Activated naive CD8-positive, alpha-beta T cell treated with anti-CD3 and anti-CD28 coated beads, Interleukin-2, amount 50 U/mL, for 24 hours (primary cell): ENCODE results near the gene HS3ST5.
"Not testable (repeated sequence)": the region's sequence is repeated elsewhere in the genome, so short reads cannot be mapped to it uniquely, and the experiment has no call there.

ENCODE experiments used
- ATAC-seq: fragments of 150-1000 bp; cut with Tn5 transposase; one replicate; pipeline ENCODE4 v1.10.0; 2021
- DNase-seq: peaks from one replicate; pipeline ENCODE4 v3.0.0; 2021
- H3K27ac Mint-ChIP-seq: one replicate; pipeline ENCODE4 v1.8.0; 2021; ENCODE audit warnings: mild to moderate bottlenecking, mixed read lengths
- H3K27me3 Mint-ChIP-seq: one replicate; pipeline ENCODE4 v1.8.0; 2021; ENCODE audit warnings: mixed read lengths
- H3K36me3 Mint-ChIP-seq: one replicate; pipeline ENCODE4 v1.8.0; 2021; ENCODE audit warnings: low read depth, mixed read lengths
- H3K4me1 Mint-ChIP-seq: one replicate; pipeline ENCODE4 v1.8.0; 2021; ENCODE audit warnings: mixed read lengths
- H3K4me3 Mint-ChIP-seq: one replicate; pipeline ENCODE4 v1.8.0; 2021; ENCODE audit warnings: mild to moderate bottlenecking, moderate library complexity, mixed read lengths
- H3K9me3 Mint-ChIP-seq: one replicate; pipeline ENCODE4 v1.8.0; 2021; ENCODE audit warnings: mixed read lengths

HS3ST5 gene

GRCh38 chr6:114106020-114106419 lies 236.8 kb downstream of the HS3ST5 start:
- DNase-seq = no peak
- ATAC-seq = no peak
- H3K9me3 Mint-ChIP-seq = no peaks in the 10 kb centered on the region
- H3K27ac Mint-ChIP-seq = no peak overlapping the region
- no peaks in the 10 kb centered on the region for H3K4me1 Mint-ChIP-seq
- no peaks in the 10 kb centered on the region for H3K36me3 Mint-ChIP-seq
- no peak overlapping the region for H3K4me3 Mint-ChIP-seq
- peaks cover 6% of the 10 kb centered on the region for H3K27me3 Mint-ChIP-seq

- no peak overlapping the region for H3K4me3 Mint-ChIP-seq
- H3K4me1 Mint-ChIP-seq = no peaks in the 10 kb centered on the region
- DNase-seq (no peak), ATAC-seq (no peak)
- H3K27me3 Mint-ChIP-seq = peaks cover 5% of the 10 kb centered on the region
- no peaks in the 10 kb centered on the region for H3K9me3 Mint-ChIP-seq
- H3K36me3 Mint-ChIP-seq = no peaks in the 10 kb centered on the region
- no peak overlapping the region for H3K27ac Mint-ChIP-seq
Observed at GRCh38 chr6:114101255-114101654, 241.6 kb downstream of the HS3ST5 start.

DNA sequence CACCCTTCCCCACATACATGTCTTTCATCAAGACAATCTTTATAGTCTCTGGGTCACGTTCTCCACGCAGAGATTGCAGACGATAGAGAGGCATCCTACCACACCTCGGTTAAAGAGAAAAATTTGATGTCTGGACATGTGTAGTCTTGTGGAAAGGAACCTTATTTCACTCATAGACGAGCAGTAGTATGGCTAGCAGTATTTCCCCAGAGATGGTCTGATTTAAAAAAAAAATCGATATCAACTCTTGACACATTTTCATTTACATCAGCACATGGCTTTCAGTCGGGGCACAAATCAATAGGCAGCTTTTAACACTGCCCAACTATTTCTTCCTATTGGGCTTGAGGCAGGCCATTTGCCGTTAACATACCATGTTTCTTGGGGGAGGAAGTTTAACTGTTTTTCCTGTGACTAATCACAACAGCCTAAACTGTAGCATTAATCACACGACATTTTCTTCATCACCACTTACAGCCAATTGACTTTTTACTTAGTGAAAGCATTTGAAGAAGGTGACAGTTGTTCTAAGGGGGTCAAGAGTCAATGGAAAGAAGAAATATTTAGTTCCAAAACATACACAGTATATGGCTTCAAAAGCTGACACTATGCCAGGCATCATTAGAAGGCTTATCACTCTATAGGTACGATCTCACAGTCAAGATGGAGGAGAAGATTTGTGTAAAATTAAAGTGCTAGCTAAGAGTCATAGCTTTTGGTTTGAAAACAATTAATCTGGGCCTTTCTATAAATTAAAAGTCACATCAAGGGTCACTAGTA lies 242.4 kb downstream of the HS3ST5 start:
- DNase-seq (no peak), ATAC-seq (no peak)
- no peaks in the 10 kb centered on the region for H3K4me1 Mint-ChIP-seq
- H3K4me3 Mint-ChIP-seq = no peak overlapping the region
- H3K27ac Mint-ChIP-seq = no peak overlapping the region
- H3K9me3 Mint-ChIP-seq = no peaks in the 10 kb centered on the region
- peaks cover 8% of the 10 kb centered on the region for H3K27me3 Mint-ChIP-seq
- no peaks in the 10 kb centered on the region for H3K36me3 Mint-ChIP-seq

GRCh38 chr6:114096561-114097172 lies 246.2 kb downstream of the HS3ST5 start:
- Mint-ChIP-seq H3K36me3 (no peaks in the 10 kb centered on the region), H3K27ac (no peak overlapping the region), H3K4me3 (no peak overlapping the region), H3K27me3 (peaks cover 6% of the 10 kb centered on the region), H3K9me3 (no peaks in the 10 kb centered on the region), H3K4me1 (no peaks in the 10 kb centered on the region)
- DNase-seq = no peak
- no peak for ATAC-seq

- Mint-ChIP-seq H3K9me3 (no peaks in the 10 kb centered on the region), H3K4me3 (no peak overlapping the region), H3K27me3 (peaks cover 7% of the 10 kb centered on the region), H3K36me3 (no peaks in the 10 kb centered on the region), H3K4me1 (no peaks in the 10 kb centered on the region), H3K27ac (no peak overlapping the region)
- ATAC-seq (no peak), DNase-seq (no peak)
Observed at GRCh38 chr6:114092943-114093342, 249.9 kb downstream of the HS3ST5 start.

DNA sequence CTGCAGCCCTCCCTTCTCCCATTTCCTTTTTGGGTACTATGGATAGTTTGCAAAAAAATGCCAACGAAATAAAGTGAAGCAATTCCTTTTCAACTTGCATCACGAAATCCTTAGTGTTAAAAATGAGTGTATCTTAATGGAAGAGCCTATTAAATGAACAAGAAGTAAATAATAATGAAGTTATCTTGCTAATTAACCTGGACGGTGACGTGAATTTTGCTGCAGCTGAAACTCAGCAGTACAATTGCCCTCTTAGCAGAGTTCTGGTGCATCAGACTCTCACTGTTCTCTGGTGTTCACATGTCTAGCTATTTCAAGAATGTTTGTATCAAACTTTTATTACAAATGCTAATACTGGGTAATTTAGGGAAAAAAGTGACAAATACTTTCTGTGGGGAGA lies 252.2 kb downstream of the HS3ST5 start:
- Mint-ChIP-seq H3K36me3 (no peaks in the 10 kb centered on the region), H3K4me1 (no peaks in the 10 kb centered on the region), H3K9me3 (no peaks in the 10 kb centered on the region), H3K27ac (no peak overlapping the region), H3K4me3 (no peak overlapping the region), H3K27me3 (peaks cover 4% of the 10 kb centered on the region)
- no peak for ATAC-seq
- no peak for DNase-seq

- ATAC-seq (no peak), DNase-seq (no peak)
- no peaks in the 10 kb centered on the region for H3K36me3 Mint-ChIP-seq
- H3K27ac Mint-ChIP-seq = no peak overlapping the region
- no peaks in the 10 kb centered on the region for H3K9me3 Mint-ChIP-seq
- peaks cover 7% of the 10 kb centered on the region for H3K27me3 Mint-ChIP-seq
- no peak overlapping the region for H3K4me3 Mint-ChIP-seq
- no peaks in the 10 kb centered on the region for H3K4me1 Mint-ChIP-seq
Observed at GRCh38 chr6:114087496-114087895, 255.3 kb downstream of the HS3ST5 start.

DNA sequence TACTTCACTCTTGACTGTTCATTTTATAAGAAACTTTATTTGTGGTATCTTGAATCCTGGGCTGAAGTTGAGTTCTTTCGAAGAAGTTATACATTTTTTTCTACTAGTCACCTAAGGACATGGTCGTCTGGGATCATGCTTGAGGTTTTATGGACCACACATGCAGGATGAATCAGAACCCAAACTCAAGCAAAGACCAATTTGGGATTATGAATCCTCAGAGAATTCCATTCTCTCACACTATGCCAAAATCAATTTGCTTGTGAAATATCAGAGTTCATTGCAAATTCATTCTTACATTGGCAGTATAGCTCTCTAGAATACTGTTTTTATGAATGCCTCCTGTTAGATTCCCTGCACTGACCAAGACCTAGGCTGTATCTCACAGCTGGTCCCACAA lies 257.6 kb downstream of the HS3ST5 start:
- ATAC-seq = no peak
- H3K9me3 Mint-ChIP-seq = no peaks in the 10 kb centered on the region
- H3K27ac Mint-ChIP-seq = no peak overlapping the region
- H3K27me3 Mint-ChIP-seq = peaks cover 9% of the 10 kb centered on the region
- H3K4me1 Mint-ChIP-seq = no peaks in the 10 kb centered on the region
- H3K36me3 Mint-ChIP-seq = no peaks in the 10 kb centered on the region
- no peak overlapping the region for H3K4me3 Mint-ChIP-seq
- DNase-seq = no peak

GRCh38 chr6:114084327-114084890 lies 258.4 kb downstream of the HS3ST5 start:
- Mint-ChIP-seq H3K4me3 (no peak overlapping the region), H3K9me3 (no peaks in the 10 kb centered on the region), H3K27ac (no peak overlapping the region), H3K36me3 (no peaks in the 10 kb centered on the region), H3K4me1 (no peaks in the 10 kb centered on the region), H3K27me3 (peaks cover 9% of the 10 kb centered on the region)
- ATAC-seq = no peak
- DNase-seq = no peak

- DNase-seq (no peak), ATAC-seq (no peak)
- Mint-ChIP-seq H3K4me1 (no peaks in the 10 kb centered on the region), H3K9me3 (no peaks in the 10 kb centered on the region), H3K36me3 (no peaks in the 10 kb centered on the region), H3K27me3 (peaks cover 6% of the 10 kb centered on the region), H3K27ac (no peak overlapping the region), H3K4me3 (no peak overlapping the region)
Observed at GRCh38 chr6:114083251-114083650, 259.6 kb downstream of the HS3ST5 start.

- Mint-ChIP-seq H3K27ac (no peak overlapping the region), H3K9me3 (no peaks in the 10 kb centered on the region)
Observed at GRCh38 chr6:114081730-114082129, 261.1 kb downstream of the HS3ST5 start.

GRCh38 chr6:114080891-114081510 lies 261.8 kb downstream of the HS3ST5 start:
- no peak overlapping the region for H3K27ac Mint-ChIP-seq

More at GRCh38 chr6:114081730-114082129, 261.1 kb downstream of the HS3ST5 start:
- DNase-seq (no peak), ATAC-seq (no peak)
- Mint-ChIP-seq H3K36me3 (no peaks in the 10 kb centered on the region), H3K4me1 (no peaks in the 10 kb centered on the region), H3K27me3 (peaks cover 6% of the 10 kb centered on the region), H3K4me3 (no peak overlapping the region)

GRCh38 chr6:114080410-114080809 lies 262.4 kb downstream of the HS3ST5 start:
- H3K27ac Mint-ChIP-seq, H3K9me3 Mint-ChIP-seq, H3K27me3 Mint-ChIP-seq, DNase-seq, H3K4me1 Mint-ChIP-seq, ATAC-seq, H3K36me3 Mint-ChIP-seq, H3K4me3 Mint-ChIP-seq: not testable (repeated sequence)

More at GRCh38 chr6:114080891-114081510, 261.8 kb downstream of the HS3ST5 start:
- no peak for DNase-seq
- no peaks in the 10 kb centered on the region for H3K4me1 Mint-ChIP-seq
- no peak for ATAC-seq
- H3K9me3 Mint-ChIP-seq = no peaks in the 10 kb centered on the region
- peaks cover 6% of the 10 kb centered on the region for H3K27me3 Mint-ChIP-seq
- H3K4me3 Mint-ChIP-seq = no peak overlapping the region
- no peaks in the 10 kb centered on the region for H3K36me3 Mint-ChIP-seq

GRCh38 chr6:114075777-114076176 lies 267.0 kb downstream of the HS3ST5 start:
- no peak overlapping the region for H3K27ac Mint-ChIP-seq
- no peaks in the 10 kb centered on the region for H3K4me1 Mint-ChIP-seq
- ATAC-seq (no peak), DNase-seq (no peak)
- H3K9me3 Mint-ChIP-seq = no peaks in the 10 kb centered on the region
- no peaks in the 10 kb centered on the region for H3K27me3 Mint-ChIP-seq
- H3K4me3 Mint-ChIP-seq = no peak overlapping the region
- no peaks in the 10 kb centered on the region for H3K36me3 Mint-ChIP-seq

GRCh38 chr6:114075300-114075699 lies 267.5 kb downstream of the HS3ST5 start:
- no peak for ATAC-seq
- DNase-seq = no peak
- H3K36me3 Mint-ChIP-seq = no peaks in the 10 kb centered on the region
- H3K27me3 Mint-ChIP-seq = no peaks in the 10 kb centered on the region
- H3K4me1 Mint-ChIP-seq = no peaks in the 10 kb centered on the region
- H3K9me3 Mint-ChIP-seq = no peaks in the 10 kb centered on the region
- no peak overlapping the region for H3K27ac Mint-ChIP-seq
- H3K4me3 Mint-ChIP-seq = no peak overlapping the region
